Activated naive CD4-positive, alpha-beta T cell treated with anti-CD3 and anti-CD28 coated beads, Interleukin-2, amount 10 ng/mL, durations not matched to agents 7 days and 5 days (primary cell): ENCODE results near the gene ASB11.

ENCODE experiments used
- CTCF ChIA-PET: fragments of 350-600 bp; sonication (Branson Sonifier 250); formaldehyde crosslinking; loops from one replicate; lab custom pipeline; 2021; ENCODE audit warnings: antibody characterized with exemption; lab: Charles Lee
- DNase-seq: peaks from one replicate; pipeline ENCODE4 v3.0.0-alpha.2; 2020
- H3K27ac Mint-ChIP-seq: one replicate; pipeline ENCODE4 v1.8.0; 2021; ENCODE audit warnings: mild to moderate bottlenecking, moderate library complexity, mixed read lengths
- H3K27me3 Mint-ChIP-seq: one replicate; pipeline ENCODE4 v1.8.0; 2021; ENCODE audit warnings: mild to moderate bottlenecking, mixed read lengths
- H3K36me3 Mint-ChIP-seq: one replicate; pipeline ENCODE4 v1.8.0; 2021; ENCODE audit warnings: mixed read lengths
- H3K4me1 Mint-ChIP-seq: one replicate; pipeline ENCODE4 v1.8.0; 2021; ENCODE audit warnings: mixed read lengths
- H3K4me3 Mint-ChIP-seq: one replicate; pipeline ENCODE4 v1.8.0; 2021; ENCODE audit warnings: mild to moderate bottlenecking, moderate library complexity, mixed read lengths
- H3K9me3 Mint-ChIP-seq: one replicate; pipeline ENCODE4 v1.8.0; 2021; ENCODE audit warnings: mixed read lengths

ASB11 gene

DNA sequence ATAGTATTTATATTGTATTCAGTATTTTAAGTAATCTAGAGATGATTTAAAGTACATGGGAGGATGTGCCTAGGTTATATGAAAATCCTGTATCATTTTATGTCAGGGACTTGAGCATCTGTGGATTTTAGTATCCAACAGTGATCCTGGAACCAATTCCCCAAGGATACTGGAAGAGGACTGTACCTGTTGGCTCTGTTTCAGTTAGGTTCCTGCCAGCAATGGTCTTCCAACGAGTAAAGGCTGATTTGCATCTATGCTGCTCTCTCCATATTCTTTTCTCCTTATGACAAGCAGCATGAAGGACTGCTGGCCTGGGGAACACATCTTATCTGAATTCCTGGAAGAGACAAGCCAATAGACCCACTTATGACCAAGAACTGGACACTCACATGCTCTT lies 80.4 kb downstream of the ASB11 start:
- CTCF ChIA-PET, result no interaction called here

DNA sequence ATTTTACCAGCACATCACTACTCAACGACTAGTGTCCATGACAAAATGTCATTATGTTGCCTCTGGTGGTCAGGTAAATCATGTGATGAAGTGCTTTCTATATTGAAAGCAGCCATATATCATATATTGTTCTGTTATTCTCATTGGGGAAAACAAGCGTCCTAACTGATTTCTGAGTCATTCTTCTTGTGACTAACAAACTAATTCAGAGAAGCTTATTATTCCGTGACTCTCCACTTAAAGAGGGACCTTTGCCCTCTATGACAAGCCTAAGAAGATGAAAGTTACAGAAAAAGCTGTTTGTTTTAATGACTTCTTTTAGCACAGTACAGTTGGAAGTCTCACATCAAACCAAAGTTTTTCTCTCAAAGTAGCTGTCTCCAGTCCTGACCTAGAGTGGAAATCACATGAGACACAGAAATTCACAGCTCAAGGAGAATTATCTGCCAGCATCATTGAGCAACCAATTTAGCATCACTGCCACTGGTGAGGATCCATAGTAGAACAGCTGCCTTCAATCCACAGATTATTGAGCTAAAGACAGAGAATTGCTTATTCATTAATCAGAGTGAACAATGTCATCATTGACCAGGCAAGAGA lies 81.9 kb downstream of the ASB11 start:
- CTCF ChIA-PET, result no interaction called here
- Mint-ChIP-seq H3K4me3 (no peak overlapping the region), H3K9me3 (no peaks in the 10 kb centered on the region), H3K36me3 (no peaks in the 10 kb centered on the region), H3K27me3 (no peaks in the 10 kb centered on the region), H3K27ac (no peak overlapping the region), H3K4me1 (no peaks in the 10 kb centered on the region)
- DNase-seq, result no peak

More for the DNA sequence above, 80.4 kb downstream of the ASB11 start:
- Mint-ChIP-seq H3K4me3 (no peak overlapping the region), H3K27ac (no peak overlapping the region), H3K27me3 (no peaks in the 10 kb centered on the region), H3K36me3 (no peaks in the 10 kb centered on the region), H3K9me3 (no peaks in the 10 kb centered on the region), H3K4me1 (no peaks in the 10 kb centered on the region)
- no peak for DNase-seq
